Endothelial cell of umbilical vein (primary cell): ENCODE results near the gene MPP3. TPM values are rescaled to one million over a fixed set of nuclear protein-coding genes. Genes with fewer than 3 reads are reported as not detected.

ENCODE experiments used
- BruUV-seq: library from RNA; stranded (reverse); fragments of 400-500 nt; replicated peaks from 2 replicates; lab custom pipeline; 2021; lab: Mats Ljungman, UMichigan
- CTCF ChIA-PET: fragments of 300-600, 350-600 bp; sonication (Branson Sonifier 250); formaldehyde crosslinking; loops from one replicate; lab custom pipeline; 2021; ENCODE audit warnings: antibody characterized with exemption, inconsistent platforms; lab: Charles Lee
- POLR2A ChIA-PET: fragments of 300-600, 350-600 bp; sonication (Branson Sonifier 250); formaldehyde crosslinking; loops from one replicate; lab custom pipeline; 2021; ENCODE audit warnings: antibody characterized with exemption, inconsistent platforms; lab: Charles Lee
- DNase-seq: peaks from one replicate; pipeline ENCODE4 v3.0.0-alpha.2; 2011; ENCODE audit warnings: low read depth, low spot score
- FAIRE-seq: peaks from 2 replicates; lab custom pipeline; 2011; peaks lifted over from hg19 to GRCh38; lab: Jason Lieb, UNC
- H2AFZ ChIP-seq: 2 replicates; pipeline ENCODE4 v1.6.0; 2012; ENCODE audit warnings: low read depth, low read length, control low read depth, inconsistent platforms
- H3K27ac ChIP-seq: 2 replicates; pipeline ENCODE4 v1.5.1; 2011; ENCODE audit warnings: low read depth, mild to moderate bottlenecking, control low read depth, low read length, moderate library complexity; ENCODE audit not compliant: insufficient read depth
- H3K27me3 ChIP-seq, 2 experiments: 2 replicates each; pipeline versions ENCODE4 v1.6.0 to v1.6.1; 2011; ENCODE audit warnings: low read length in 2 of 2, mixed read lengths in 1 of 2; ENCODE audit not compliant: control insufficient read depth in 2 of 2, insufficient read depth in 2 of 2
- H3K36me3 ChIP-seq, 2 experiments: 2 replicates in 1 of 2; 3 replicates in 1 of 2; pipeline ENCODE4 v1.5.1; 2011; ENCODE audit warnings: low read length in 2 of 2, mild to moderate bottlenecking in 1 of 2, moderate library complexity in 1 of 2; ENCODE audit not compliant: control insufficient read depth in 2 of 2, insufficient read depth in 2 of 2; ENCODE audit errors: extremely low read depth in 1 of 2
- H3K4me1 ChIP-seq: 3 replicates; pipeline ENCODE4 v1.5.1; 2011; ENCODE audit warnings: mild to moderate bottlenecking, low read length; ENCODE audit not compliant: control insufficient read depth, insufficient read depth; ENCODE audit errors: extremely low read depth
- H3K4me2 ChIP-seq: 2 replicates; pipeline ENCODE4 v1.6.1; 2011; ENCODE audit warnings: low read length, control low read depth, mixed read lengths; ENCODE audit not compliant: insufficient read depth
- H3K4me3 ChIP-seq, 3 experiments: fragments of 200-600 bp in 1 of 3; sonication (generic), shearing (Covaris generic) in 1 of 3; replicated peaks in 1 of 3; 2 replicates each; pipeline ENCODE4 v1.5.1; 2011 to 2016; ENCODE audit warnings: control low read depth in 3 of 3, low read length in 3 of 3, mild to moderate bottlenecking in 2 of 3, inconsistent platforms in 1 of 3, low read depth in 1 of 3, moderate library complexity in 1 of 3; ENCODE audit not compliant: insufficient read depth in 1 of 3
- H3K79me2 ChIP-seq: 2 replicates; pipeline ENCODE4 v1.6.0; 2012; ENCODE audit warnings: low read length, inconsistent platforms; ENCODE audit not compliant: control insufficient read depth, insufficient read depth
- H3K9ac ChIP-seq: replicated peaks from 2 replicates; pipeline ENCODE3; 2011; ENCODE audit warnings: low read length, control low read depth; ENCODE audit not compliant: insufficient read depth; ENCODE audit errors: extremely low read depth
- H3K9me1 ChIP-seq: replicated peaks from 3 replicates; pipeline ENCODE4 v1.6.0; 2011; ENCODE audit warnings: mild to moderate bottlenecking, low read length; ENCODE audit not compliant: control insufficient read depth, insufficient read depth; ENCODE audit errors: extremely low read depth
- H3K9me3 ChIP-seq: replicated peaks from 2 replicates; pipeline ENCODE4 v1.5.1; 2012; ENCODE audit warnings: low read length, inconsistent platforms; ENCODE audit not compliant: control insufficient read depth, insufficient read depth
- H4K20me1 ChIP-seq: replicated peaks from 2 replicates; pipeline ENCODE3; 2011; ENCODE audit warnings: mild to moderate bottlenecking, low read length; ENCODE audit not compliant: control insufficient read depth, insufficient read depth; ENCODE audit errors: extremely low read depth
- GATA2 ChIP-seq: IDR thresholded peaks from 2 replicates; pipeline ENCODE4 v1.7.0; 2011; ENCODE audit warnings: low read depth, mild to moderate bottlenecking, moderate library complexity, mixed read lengths, low read length; ENCODE audit not compliant: insufficient read length, insufficient read depth
- POLR2AphosphoS5 ChIP-seq: IDR thresholded peaks from 2 replicates; pipeline ENCODE4 v1.6.1; 2012; ENCODE audit warnings: low read depth, mild to moderate bottlenecking, control low read depth, low read length, moderate library complexity; ENCODE audit not compliant: insufficient read depth
- dilution Hi-C: fragments of 300-500 bp; cut with MboI; formaldehyde crosslinking; loops from one replicate; pipeline ENCODE4 v1.15.0; 2019; ENCODE audit warnings: low sequenced_read_pairs; ENCODE audit not compliant: extremely low pct_ligation_motif_present
- intact Hi-C: fragments of 100-400 bp; cut with micrococcal nuclease; formaldehyde crosslinking; loops from one replicate; pipeline ENCODE4 v1.10.0; 2022
- polyA plus RNA-seq, 4 experiments: library from polyadenylated mRNA; depleted of rRNA in 3 of 4; stranded (reverse) in 3 of 4; unstranded in 1 of 4; fragments of >200 nt; gene quantifications; 2 replicates each; pipeline versions ENCODE4 v1.2.1 to v1.2.3, GENCODE V29; 2011 to 2012; ENCODE audit warnings: missing spikeins in 1 of 4
- total RNA-seq: library from RNA; stranded (reverse); gene quantifications from 2 replicates; pipeline ENCODE4 v1.2.3, GENCODE V29; 2021
- TF ChIP-seq, protein P1 (sequence below), 2 donors: IDR thresholded peaks; 1 replicate in 1 of 2; 2 replicates in 1 of 2; pipeline ENCODE4 v1.5.1; 2011; ENCODE audit warnings: low read length in 2 of 2, mild to moderate bottlenecking in 2 of 2, moderate library complexity in 2 of 2, control low read depth in 1 of 2, inconsistent platforms in 1 of 2, low read depth in 1 of 2; ENCODE audit not compliant: insufficient read depth in 1 of 2; ENCODE audit errors: extremely low read depth in 1 of 2

The MPP3 gene
- total and polyA plus RNA-seq, 2 donors (not counting 3 experiments of a cell fraction or from before 2014, with no cell fraction given) = 6.1 to 11.3 TPM

GRCh38 chr17:43880420-43880991 is 47.6 kb upstream of the MPP3 start:
- dilution Hi-C loops = no loop called here
- no peak for FAIRE-seq
- CTCF ChIA-PET = interaction anchor here (0.6 to 4.7 kb wide), 20 partner anchors 11 to 288 kb away, joined by 3 to 69 read pairs (median 4); partner anchors contain the start of gene CD300LG

More at GRCh38 chr17:43880420-43880991, 47.6 kb upstream of the MPP3 start:
- H3K9ac ChIP-seq = no peak overlapping the region
- POLR2A ChIA-PET = no interaction called here
- H3K4me3 ChIP-seq = no peak overlapping the region
- H3K9me1 ChIP-seq = no peaks in the 10 kb centered on the region
- no peaks in the 10 kb centered on the region for H3K4me1 ChIP-seq
- no peaks in the 10 kb centered on the region for H3K9me3 ChIP-seq
- no peak overlapping the region for H3K4me2 ChIP-seq
- intact Hi-C loops = no loop called here
- peak; percentile 21 for DNase-seq
- H2AFZ ChIP-seq = no peak overlapping the region
- TF ChIP-seq, protein P1, sequence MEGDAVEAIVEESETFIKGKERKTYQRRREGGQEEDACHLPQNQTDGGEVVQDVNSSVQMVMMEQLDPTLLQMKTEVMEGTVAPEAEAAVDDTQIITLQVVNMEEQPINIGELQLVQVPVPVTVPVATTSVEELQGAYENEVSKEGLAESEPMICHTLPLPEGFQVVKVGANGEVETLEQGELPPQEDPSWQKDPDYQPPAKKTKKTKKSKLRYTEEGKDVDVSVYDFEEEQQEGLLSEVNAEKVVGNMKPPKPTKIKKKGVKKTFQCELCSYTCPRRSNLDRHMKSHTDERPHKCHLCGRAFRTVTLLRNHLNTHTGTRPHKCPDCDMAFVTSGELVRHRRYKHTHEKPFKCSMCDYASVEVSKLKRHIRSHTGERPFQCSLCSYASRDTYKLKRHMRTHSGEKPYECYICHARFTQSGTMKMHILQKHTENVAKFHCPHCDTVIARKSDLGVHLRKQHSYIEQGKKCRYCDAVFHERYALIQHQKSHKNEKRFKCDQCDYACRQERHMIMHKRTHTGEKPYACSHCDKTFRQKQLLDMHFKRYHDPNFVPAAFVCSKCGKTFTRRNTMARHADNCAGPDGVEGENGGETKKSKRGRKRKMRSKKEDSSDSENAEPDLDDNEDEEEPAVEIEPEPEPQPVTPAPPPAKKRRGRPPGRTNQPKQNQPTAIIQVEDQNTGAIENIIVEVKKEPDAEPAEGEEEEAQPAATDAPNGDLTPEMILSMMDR (IDR thresholded peaks at IDR 0.05; ENCODE audit: extremely low read depth in 1 of 2, insufficient read depth in 1 of 2, low read depth in 1 of 2, low read length in 2 of 2) = peak; percentile 58 to 77
- TF ChIP-seq GATA2 = no peak
- TF ChIP-seq POLR2AphosphoS5 = no peak
- no peak overlapping the region for H3K27ac ChIP-seq
- H3K79me2 ChIP-seq = no peaks in the 10 kb centered on the region
- no peaks in the 10 kb centered on the region for H3K27me3 ChIP-seq
- no peaks in the 10 kb centered on the region for H3K36me3 ChIP-seq
- H4K20me1 ChIP-seq = no peaks in the 10 kb centered on the region
- no TSS peak for BruUV-seq
